GM08714 (cell line): Measurements from ENCODE around the gene KANK4.

Experiments used
- H3K4me3 ChIP-seq: fragments of 200-500 bp; sonication (Bioruptor generic); 2 replicates; pipeline ENCODE4 v1.5.1; 2014; ENCODE audit warnings: mild to moderate bottlenecking, low read length, inconsistent platforms
- ZNF274 ChIP-seq: IDR thresholded peaks from 2 replicates; pipeline ENCODE4 v1.6.1; 2012; ENCODE audit warnings: mild to moderate bottlenecking, low read depth, low read length

The KANK4 gene

DNA sequence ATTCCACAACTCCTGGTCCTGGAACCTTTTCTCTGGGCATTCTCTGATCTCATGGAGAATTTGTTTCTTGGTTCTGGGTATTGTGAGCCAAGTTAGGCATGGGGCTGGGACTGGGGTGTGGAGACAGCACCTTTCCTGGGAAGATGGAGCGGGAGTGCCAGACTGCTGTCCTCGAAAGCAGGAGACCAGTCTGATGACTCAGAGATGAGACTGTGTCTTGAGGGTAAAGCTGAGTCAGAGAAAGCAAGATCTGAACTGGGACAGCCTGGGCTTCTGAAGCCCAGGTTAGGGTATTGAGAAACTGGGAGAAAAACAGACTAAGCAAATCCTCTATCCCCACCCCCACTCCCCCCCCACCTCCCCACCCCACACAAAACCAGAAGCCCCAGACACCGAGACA, 2.2 kb upstream of the KANK4 start:
- no peak overlapping the region for H3K4me3 ChIP-seq
- TF ChIP-seq ZNF274: no peak

DNA sequence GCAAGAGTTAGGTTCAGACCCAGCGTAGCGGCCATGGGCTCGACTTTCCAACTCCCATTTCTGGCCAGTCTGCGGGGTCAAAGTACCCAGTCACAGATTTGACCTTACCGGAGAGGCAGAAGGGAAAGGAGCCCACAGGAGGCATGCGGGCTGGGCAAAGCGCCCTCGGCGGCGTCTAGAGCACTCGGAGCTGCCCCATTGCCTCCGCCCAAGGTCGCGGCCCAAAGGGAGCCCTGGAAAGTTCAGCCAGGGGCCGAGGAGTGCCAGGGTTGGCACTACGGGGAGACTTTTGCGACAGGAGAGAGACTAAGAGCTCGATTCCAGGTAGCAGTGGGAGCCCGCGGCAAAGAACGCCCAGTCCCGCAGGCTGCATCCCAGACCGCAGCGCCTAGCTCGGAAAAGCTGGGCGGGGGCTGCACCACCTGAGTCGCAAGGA, 896 bp downstream of the KANK4 start:
- TF ChIP-seq ZNF274: no peak
- no peak overlapping the region for H3K4me3 ChIP-seq

DNA sequence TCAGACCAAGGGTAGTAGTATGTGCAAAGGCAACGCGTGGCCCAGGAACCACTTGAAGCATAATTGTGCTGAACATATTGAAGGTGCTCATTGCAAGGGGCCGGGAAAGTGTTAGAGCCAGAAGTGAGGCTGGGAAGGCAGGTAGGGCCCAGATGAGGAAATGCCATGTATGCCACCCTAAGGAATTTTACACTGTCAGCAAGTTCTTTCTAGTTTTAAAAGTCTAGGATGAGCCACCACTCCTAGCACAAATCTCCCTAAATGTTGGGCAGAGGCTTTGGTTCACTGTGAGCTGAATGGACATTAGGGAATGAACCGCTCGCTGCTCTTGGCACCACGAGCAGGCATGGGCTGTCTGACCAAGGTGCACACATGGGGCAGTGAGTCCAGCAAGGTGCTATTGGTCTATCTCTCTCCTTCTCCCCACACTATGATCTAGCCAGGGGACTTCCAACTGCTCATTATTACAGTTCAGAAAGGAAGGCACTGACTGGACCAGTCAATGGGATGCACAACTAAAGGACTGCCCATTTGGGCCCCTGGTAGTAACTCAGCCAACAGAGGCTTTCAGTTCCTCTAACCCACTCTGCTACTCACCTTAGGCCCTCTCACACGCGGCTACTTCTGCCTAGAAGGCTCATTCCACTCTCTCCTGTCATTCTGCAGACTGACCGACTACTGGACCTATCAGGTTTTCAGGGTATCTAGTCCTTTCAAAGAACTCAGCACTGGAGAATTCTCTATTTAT, 2.0 kb downstream of the KANK4 start:
- no peak for TF ChIP-seq ZNF274
- no peak overlapping the region for H3K4me3 ChIP-seq

DNA sequence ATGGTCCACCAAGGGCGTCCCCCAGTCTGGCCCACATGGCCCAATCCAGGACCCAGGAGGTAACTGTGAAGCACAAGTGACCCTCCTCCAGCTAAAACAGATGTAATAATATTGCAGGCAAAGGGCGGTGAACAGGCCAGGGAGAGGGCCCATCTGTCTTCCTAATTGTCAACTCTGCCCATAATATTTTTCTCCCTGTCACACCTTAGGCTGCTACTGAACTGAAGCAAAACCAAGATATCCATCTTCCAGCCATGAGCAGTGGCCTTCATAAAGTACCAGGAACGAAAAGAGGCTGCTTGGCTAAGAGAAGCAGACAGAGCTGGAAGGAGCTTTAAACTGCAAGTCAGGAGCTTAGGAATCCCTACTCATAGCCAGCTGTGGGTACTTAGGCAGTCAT, 3.1 kb downstream of the KANK4 start:
- H3K4me3 ChIP-seq: no peak overlapping the region
- TF ChIP-seq ZNF274: no peak

DNA sequence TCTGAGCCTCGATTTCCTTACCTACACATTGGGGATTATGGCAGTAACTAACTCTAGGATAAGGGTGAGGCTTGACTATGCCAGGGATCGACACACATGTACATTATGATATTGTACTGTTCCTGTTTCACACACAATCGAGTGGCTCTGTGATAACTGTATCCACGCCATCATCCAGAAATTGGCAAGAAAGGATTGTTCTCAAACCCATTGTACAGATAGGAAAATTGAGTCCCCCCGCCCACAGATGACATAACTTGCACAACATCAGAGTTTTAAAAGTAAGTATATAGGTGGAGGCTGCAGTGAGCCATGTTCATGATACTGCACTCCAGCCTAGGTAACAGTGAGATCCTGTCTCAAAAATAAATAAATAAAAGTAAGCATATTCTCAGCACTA, 3.8 kb downstream of the KANK4 start:
- TF ChIP-seq ZNF274: no peak
- H3K4me3 ChIP-seq: no peak overlapping the region

DNA sequence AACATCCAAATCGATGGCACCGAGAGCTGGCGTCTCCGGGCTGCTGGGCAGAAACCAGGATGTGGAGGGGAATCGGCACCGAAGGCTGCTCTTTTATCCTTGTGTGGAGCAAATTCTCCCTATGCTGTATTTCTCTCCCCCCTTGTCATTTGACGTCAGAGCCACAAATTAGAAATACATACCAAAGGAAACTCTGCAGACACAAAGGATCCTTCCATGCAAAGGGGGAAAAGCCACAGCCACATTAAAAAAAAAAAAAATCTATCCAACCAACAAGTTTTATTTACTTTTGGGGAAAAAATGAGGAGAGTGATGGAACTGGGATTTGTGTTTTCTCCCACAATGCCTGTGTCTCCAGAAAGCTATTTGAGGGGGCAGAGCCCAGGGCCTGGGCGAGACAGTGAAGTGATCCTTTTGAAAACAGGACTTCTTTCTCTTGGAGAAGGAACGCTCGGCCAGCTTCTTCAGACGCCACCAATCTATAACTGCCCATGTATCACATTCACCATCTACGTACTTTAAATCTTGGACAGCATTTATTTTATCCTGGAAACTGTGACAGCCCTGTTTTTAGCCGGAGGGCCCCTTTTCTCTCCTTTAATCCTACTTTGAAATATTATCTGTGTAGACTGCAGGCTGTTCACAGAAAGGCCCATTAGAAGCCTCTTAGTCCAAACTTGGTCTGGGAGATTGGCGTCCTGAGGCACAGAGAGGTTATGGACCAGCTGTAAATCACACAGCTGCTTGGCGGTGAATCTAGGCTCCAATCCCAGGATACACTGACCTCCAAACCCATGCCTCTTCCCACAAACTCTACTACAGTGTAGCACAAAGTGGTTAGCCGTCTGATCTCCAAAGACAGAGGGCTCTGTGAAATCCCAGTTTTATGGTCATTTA, 4.5 kb downstream of the KANK4 start:
- H3K4me3 ChIP-seq: no peak overlapping the region
- TF ChIP-seq ZNF274: no peak

DNA sequence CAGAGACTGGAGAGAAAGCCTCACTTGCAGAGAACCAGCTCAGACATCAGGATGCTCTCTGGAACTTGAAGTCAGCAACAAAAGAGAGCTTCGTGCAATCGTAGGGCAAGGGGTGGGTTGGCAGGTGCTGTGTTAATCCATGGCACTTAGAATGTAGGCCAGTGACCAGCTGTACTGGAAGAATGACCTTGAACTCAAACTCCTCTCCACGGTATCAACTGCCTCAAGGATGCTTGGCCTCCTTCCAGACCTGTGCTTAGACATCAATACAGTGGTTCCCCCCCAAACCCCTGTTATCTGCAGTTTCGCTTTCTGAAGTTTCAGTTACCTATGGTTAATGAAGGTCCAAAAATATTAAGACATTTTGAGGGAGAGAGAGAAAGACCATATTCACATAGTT, 6.5 kb downstream of the KANK4 start:
- no peak overlapping the region for H3K4me3 ChIP-seq
- TF ChIP-seq ZNF274: no peak

DNA sequence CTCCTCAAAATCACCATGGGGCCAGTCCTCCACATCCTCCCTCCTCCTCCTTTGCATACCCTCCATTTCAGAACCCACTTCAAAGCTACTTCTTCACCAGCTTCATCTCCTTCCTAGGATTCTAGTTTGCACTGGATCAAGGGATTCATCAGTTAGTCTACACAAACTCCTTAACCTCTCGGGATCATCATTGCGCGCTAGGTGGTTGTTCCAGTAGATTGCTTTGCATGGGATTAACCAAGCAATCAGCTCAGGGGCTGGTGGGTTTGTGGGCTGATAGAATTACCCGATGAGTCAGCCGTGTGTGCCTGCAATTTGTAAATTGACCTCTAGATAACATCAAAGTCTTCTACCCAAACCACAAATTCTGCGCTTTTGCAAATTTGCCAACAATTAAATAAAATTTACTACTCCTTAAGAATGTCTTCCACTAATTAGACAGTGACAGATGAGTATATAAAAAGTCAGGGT, 7.7 kb downstream of the KANK4 start:
- no peak overlapping the region for H3K4me3 ChIP-seq
- TF ChIP-seq ZNF274: no peak

DNA sequence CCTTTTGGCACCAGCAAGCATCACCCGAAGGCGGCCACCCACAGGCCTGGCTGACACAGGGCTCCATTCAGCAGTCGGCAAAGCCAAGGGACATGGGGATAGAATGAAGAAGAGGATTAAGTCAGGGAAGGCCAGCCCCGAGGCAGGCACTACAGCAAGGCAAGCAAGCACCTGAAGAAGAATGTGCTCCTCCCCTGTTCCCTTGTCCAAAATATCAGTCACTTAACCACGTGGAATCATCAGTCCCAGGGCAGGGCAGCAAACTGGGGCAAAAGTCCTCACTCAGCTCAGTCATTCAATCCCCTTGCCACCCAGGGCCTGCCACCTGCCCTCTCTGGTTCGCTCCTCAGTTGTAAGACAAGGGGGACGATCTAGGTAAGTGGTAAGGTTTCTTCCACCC, 9.3 kb downstream of the KANK4 start:
- no peak for TF ChIP-seq ZNF274
- H3K4me3 ChIP-seq: no peak overlapping the region

DNA sequence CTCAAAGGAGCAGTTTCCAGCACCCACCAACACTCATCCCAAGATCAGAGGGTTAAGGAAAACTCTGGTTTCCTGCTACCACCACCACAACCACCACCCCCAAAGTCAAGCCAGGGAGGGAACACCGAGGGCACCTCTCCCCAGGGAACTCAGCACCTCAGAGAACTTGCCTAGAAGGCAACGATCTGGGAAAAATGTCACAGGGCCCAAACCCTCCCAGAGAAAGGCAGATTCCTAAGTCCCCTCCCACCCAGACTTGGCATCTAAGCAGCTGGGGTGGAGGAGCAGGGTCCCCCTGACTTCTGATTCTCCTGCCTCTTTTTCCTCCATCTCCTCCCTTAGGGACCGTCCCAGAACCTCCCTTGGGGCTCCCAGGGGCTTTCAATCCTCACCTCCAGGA, 10.6 kb downstream of the KANK4 start:
- no peak for TF ChIP-seq ZNF274
- H3K4me3 ChIP-seq: no peak overlapping the region

DNA sequence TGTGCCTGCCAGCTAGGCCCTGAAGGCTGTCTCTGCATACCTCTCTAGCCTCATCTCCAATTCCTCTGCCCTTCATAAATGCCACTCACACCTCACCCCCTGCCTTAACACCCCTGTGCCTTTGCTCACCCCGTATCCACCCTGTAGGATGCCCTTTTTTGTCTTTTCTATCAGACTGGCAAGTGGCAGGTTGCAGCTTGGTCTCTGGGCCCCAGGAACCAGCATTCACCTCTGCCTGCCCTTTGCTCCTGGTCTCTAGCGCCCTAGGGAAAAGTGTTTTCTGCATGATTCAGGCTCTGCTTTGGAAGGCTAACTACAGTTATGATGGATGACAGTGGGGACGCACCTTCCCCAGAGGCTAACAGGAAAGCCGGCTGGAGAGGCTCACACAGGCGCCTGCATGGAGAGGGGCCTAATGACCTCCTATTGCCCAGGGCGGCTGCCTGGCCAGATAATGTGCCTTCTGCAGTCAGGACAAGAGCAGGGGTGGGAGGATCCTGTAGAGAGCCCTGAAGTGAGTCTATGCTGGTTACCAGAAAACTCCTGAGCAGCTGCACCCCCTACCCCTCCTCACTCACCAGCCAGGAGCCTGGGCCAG, 11.2 kb downstream of the KANK4 start:
- TF ChIP-seq ZNF274: no peak
- H3K4me3 ChIP-seq: no peak overlapping the region

DNA sequence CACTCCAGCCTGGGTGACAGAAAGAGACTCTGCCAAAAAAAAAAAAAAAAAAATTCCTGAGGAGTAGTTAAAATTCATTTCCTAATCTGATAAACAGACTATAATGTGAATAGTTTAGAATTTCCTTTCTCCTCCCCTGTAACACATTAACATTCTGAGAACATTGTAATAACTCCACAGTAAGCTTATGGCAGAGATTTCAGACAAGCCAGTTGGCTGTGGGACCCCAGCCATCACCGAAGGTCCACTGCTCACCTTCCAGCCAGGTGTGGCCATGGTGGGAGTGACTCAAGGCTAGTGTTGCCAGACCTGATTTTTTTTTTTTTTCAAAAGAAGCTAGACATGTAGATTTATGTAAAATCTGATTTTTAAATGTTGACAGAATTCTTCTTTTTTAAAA, 11.8 kb downstream of the KANK4 start:
- no peak overlapping the region for H3K4me3 ChIP-seq
- TF ChIP-seq ZNF274: no peak

DNA sequence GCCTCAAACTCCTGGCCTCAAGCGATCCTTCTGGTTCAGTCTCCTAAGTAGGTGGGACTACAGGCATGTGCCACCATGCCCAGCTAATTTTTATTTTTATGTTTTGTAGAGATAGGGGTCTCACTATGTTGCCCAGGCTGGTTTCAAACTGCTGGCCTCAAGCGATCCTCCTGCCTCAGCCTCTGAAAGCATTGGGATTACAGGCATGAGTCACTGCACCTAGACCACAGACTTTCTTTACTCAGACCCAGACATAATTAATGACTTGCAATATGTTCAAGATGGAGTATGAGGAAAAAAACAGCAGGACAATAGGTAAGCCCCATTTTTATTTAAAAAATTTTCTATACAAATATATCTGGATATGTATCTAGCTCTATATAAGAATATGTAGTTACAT, 13.2 kb downstream of the KANK4 start:
- no peak overlapping the region for H3K4me3 ChIP-seq
- TF ChIP-seq ZNF274: no peak

DNA sequence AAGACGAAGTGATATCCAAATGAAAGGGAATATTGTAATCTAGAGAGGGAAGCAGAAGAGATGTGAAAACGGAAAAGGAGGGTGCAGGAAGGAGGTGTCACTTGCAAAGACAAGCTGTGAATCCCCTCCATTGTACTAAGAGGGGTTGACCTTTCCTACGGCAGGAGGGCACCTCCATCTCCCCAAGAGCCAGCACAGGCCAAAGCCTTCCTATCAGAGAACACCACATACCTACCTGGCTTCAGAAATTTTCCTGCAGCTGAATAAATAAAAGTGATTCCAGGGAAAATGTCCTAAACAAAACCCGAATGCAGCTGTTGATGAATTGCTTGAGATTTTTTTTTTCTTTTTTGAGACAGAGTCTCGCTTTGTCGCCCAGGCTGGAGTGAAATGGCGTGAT, 14.3 kb downstream of the KANK4 start:
- no peak overlapping the region for H3K4me3 ChIP-seq
- TF ChIP-seq ZNF274: no peak

DNA sequence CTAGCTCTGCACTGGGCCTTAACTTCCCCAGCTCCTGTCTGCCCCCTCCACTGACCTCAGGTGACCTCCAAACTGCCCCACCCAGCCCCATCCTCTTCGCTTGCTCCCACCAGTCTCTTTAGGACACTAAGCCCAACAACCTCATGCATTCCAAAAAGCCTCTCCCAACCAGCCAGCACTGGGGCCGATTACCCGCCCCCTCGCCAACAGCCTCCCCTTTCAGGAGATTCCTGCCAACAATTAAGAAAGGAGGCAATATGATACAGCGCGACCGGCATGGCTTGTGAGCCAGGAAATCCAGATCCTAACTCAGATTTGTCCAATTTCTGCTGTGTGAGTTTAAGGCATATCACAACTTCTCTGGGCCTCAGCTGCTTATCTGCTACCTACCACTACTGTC, 14.7 kb downstream of the KANK4 start:
- no peak overlapping the region for H3K4me3 ChIP-seq
- no peak for TF ChIP-seq ZNF274
